Measurements from ENCODE around the gene TUT7.

TUT7 gene

GRCh38 chr9:86359151-86359879 lies 5.1 kb upstream of the TUT7 start:
- Histone ChIP-seq H3K4me3 (ENCODE audit: low read depth, low read length) (no peak overlapping the region), H3K36me3 (ENCODE audit: control insufficient read depth in 2 of 2, insufficient read depth in 1 of 2, low read length in 2 of 2) (no peaks in the 10 kb centered on the region), H3K9me3 (ENCODE audit: control insufficient read depth, insufficient read depth, low read depth, low read length) (no peaks in the 10 kb centered on the region), H3K4me1 (ENCODE audit: control insufficient read depth, insufficient read depth, low read length) (no peaks in the 10 kb centered on the region), H3K27ac (ENCODE audit: extremely low read depth, low read depth, low read length) (no peak overlapping the region)
- ChIA-PET POLR2A (no interaction called here), CTCF (no interaction called here)
- no peak for TF ChIP-seq ZNF639 (tag by site-specific recombination; IDR thresholded peaks at IDR 0.05)
- TF ChIP-seq ATF2 (tag by site-specific recombination; IDR thresholded peaks at IDR 0.05; ENCODE audit: low read depth) = no peak
- TF ChIP-seq GLIS1 (tag by site-specific recombination; IDR thresholded peaks at IDR 0.05) = no peak
- TF ChIP-seq ZNF518A (tag by site-specific recombination; conservative IDR thresholded peaks at IDR 0.05; ENCODE audit: low read depth) = no peak
- no peak for TF ChIP-seq REST (tag by site-specific recombination; IDR thresholded peaks at IDR 0.05)
- TF ChIP-seq KLF16 (tag by site-specific recombination; IDR thresholded peaks at IDR 0.05) = no peak
- TF ChIP-seq ZNF146 (tag by site-specific recombination; IDR thresholded peaks at IDR 0.05) = no peak
- TF ChIP-seq ZNF501 (tag by site-specific recombination; IDR thresholded peaks at IDR 0.05) = no peak
- TF ChIP-seq ZNF23 (tag by site-specific recombination; IDR thresholded peaks at IDR 0.05; ENCODE audit: borderline replicate concordance) = no peak
- TF ChIP-seq GFI1B (tag by site-specific recombination; IDR thresholded peaks at IDR 0.05) = no peak
- TF ChIP-seq ZNF155 (tag by site-specific recombination; IDR thresholded peaks at IDR 0.05) = no peak
- no peak for TF ChIP-seq SP3 (tag by site-specific recombination; IDR thresholded peaks at IDR 0.05)
- no peak for TF ChIP-seq MYNN (tag by site-specific recombination; IDR thresholded peaks at IDR 0.05; ENCODE audit: borderline replicate concordance)
- no peak for TF ChIP-seq ZBTB48 (tag by site-specific recombination; IDR thresholded peaks at IDR 0.05)
- TF ChIP-seq KLF8 (tag by site-specific recombination; IDR thresholded peaks at IDR 0.05) = no peak
